Mesenchymal stem cell (in vitro differentiated cells and primary cell): Measurements from ENCODE around the gene SORBS1.
A peak's percentile ranks its signal among the peaks of the same experiment; 100 is the strongest.

Source experiments
- DNase-seq: peaks from one replicate; pipeline ENCODE4 v3.0.0-alpha.2; 2013
- H2AFZ ChIP-seq: one replicate; pipeline ENCODE4 v1.6.1; 2013; ENCODE audit warnings: low read depth, mild to moderate bottlenecking, control low read depth, inconsistent platforms, low read length, moderate library complexity
- H2AK5ac ChIP-seq: 2 replicates; pipeline ENCODE4 v1.6.1; 2013; ENCODE audit warnings: low read length, moderate library complexity, mild to moderate bottlenecking, inconsistent platforms; ENCODE audit not compliant: severe bottlenecking
- H2BK120ac ChIP-seq: one replicate; pipeline ENCODE4 v1.6.1; 2013; ENCODE audit warnings: low read depth, mild to moderate bottlenecking, inconsistent platforms, low read length, moderate library complexity
- H2BK12ac ChIP-seq, 2 experiments: one replicate each; pipeline ENCODE4 v1.6.1; 2013; ENCODE audit warnings: inconsistent platforms in 2 of 2, low read length in 2 of 2, mild to moderate bottlenecking in 2 of 2, moderate library complexity in 2 of 2, control low read depth in 1 of 2
- H2BK15ac ChIP-seq: one replicate; pipeline ENCODE4 v1.6.1; 2013; ENCODE audit warnings: mild to moderate bottlenecking, low read depth, inconsistent platforms; ENCODE audit not compliant: poor library complexity, severe bottlenecking
- H2BK5ac ChIP-seq: 2 replicates; pipeline ENCODE4 v1.6.1; 2013; ENCODE audit warnings: low read depth, mild to moderate bottlenecking, low read length, control low read depth, inconsistent platforms; ENCODE audit not compliant: poor library complexity, severe bottlenecking
- H3K14ac ChIP-seq, 2 experiments: one replicate each; pipeline ENCODE4 v1.6.1; 2013; ENCODE audit warnings: inconsistent platforms in 2 of 2, low read length in 2 of 2, control low read depth in 1 of 2, mild to moderate bottlenecking in 1 of 2, moderate library complexity in 1 of 2
- H3K18ac ChIP-seq, 2 experiments: one replicate each; pipeline ENCODE4 v1.6.1; 2013; ENCODE audit warnings: inconsistent platforms in 2 of 2, low read length in 2 of 2, control low read depth in 1 of 2, low read depth in 1 of 2, mild to moderate bottlenecking in 1 of 2
- H3K23ac ChIP-seq, 2 experiments: one replicate each; pipeline ENCODE4 v1.6.1; 2013; ENCODE audit warnings: inconsistent platforms in 2 of 2, low read length in 2 of 2, mild to moderate bottlenecking in 2 of 2, moderate library complexity in 2 of 2, control low read depth in 1 of 2
- H3K27ac ChIP-seq: 2 replicates; pipeline ENCODE4 v1.5.1; 2013; ENCODE audit warnings: mild to moderate bottlenecking, moderate library complexity, low read length, control low read depth, inconsistent platforms; ENCODE audit not compliant: poor library complexity, severe bottlenecking
- H3K27me3 ChIP-seq, 2 experiments: 2 replicates each; pipeline versions ENCODE4 v1.6.1 to v1.7.0; 2013; ENCODE audit warnings: low read length in 2 of 2, mild to moderate bottlenecking in 2 of 2, moderate library complexity in 2 of 2, control low read depth in 1 of 2, inconsistent platforms in 1 of 2; ENCODE audit not compliant: control insufficient read depth in 1 of 2, insufficient read depth in 1 of 2
- H3K36me3 ChIP-seq, 2 experiments: 2 replicates each; pipeline versions ENCODE4 v1.6.1 to v1.7.0; 2013; ENCODE audit warnings: low read length in 2 of 2, control low read depth in 1 of 2, inconsistent platforms in 1 of 2, low read depth in 1 of 2, mild to moderate bottlenecking in 1 of 2; ENCODE audit not compliant: insufficient read depth in 2 of 2, control insufficient read depth in 1 of 2
- H3K4ac ChIP-seq, 2 experiments: one replicate each; pipeline ENCODE4 v1.6.1; 2013; ENCODE audit warnings: inconsistent platforms in 2 of 2, low read length in 2 of 2, mild to moderate bottlenecking in 2 of 2, moderate library complexity in 2 of 2, control low read depth in 1 of 2, low read depth in 1 of 2
- H3K4me1 ChIP-seq: 2 replicates; pipeline ENCODE4 v1.6.1; 2013; ENCODE audit warnings: low read depth, low read length, control low read depth; ENCODE audit not compliant: control insufficient read depth, insufficient read depth
- H3K4me2 ChIP-seq: 2 replicates; pipeline ENCODE4 v1.6.1; 2013; ENCODE audit warnings: low read length, mild to moderate bottlenecking, inconsistent platforms; ENCODE audit not compliant: poor library complexity, severe bottlenecking
- H3K4me3 ChIP-seq, 2 experiments: 2 replicates each; pipeline versions ENCODE4 v1.5.1 to v1.7.0; 2013; ENCODE audit warnings: low read length in 2 of 2, mild to moderate bottlenecking in 2 of 2, control low read depth in 1 of 2, low read depth in 1 of 2; ENCODE audit not compliant: insufficient read depth in 1 of 2
- H3K79me1 ChIP-seq: replicated peaks from 2 replicates; pipeline ENCODE4 v1.6.1; 2013; ENCODE audit warnings: mild to moderate bottlenecking, control low read depth, low read length, inconsistent platforms; ENCODE audit not compliant: poor library complexity, severe bottlenecking
- H3K9ac ChIP-seq: 2 replicates; pipeline ENCODE4 v1.7.0; 2013; ENCODE audit warnings: mild to moderate bottlenecking, low read length, moderate library complexity
- H3K9me3 ChIP-seq: 2 replicates; pipeline ENCODE4 v1.7.0; 2013; ENCODE audit warnings: mild to moderate bottlenecking, low read length; ENCODE audit not compliant: control insufficient read depth
- H4K8ac ChIP-seq: one replicate; pipeline ENCODE4 v1.6.1; 2013; ENCODE audit warnings: inconsistent platforms, mild to moderate bottlenecking, low read length, moderate library complexity
- H4K91ac ChIP-seq: one replicate; pipeline ENCODE4 v1.6.1; 2013; ENCODE audit warnings: mild to moderate bottlenecking, low read length, inconsistent platforms
- WGBS: methylation state at CpG from one replicate; pipeline ENCODE4 v1.1.7; 2013; ENCODE audit warnings: mixed read lengths; 5-methylcytosine and 5-hydroxymethylcytosine counted together

The SORBS1 gene

GRCh38 chr10:95335933-95336699 is 225.1 kb downstream of the SORBS1 start:
- Histone ChIP-seq H2BK5ac (no peak overlapping the region), H3K36me3 (no peaks in the 10 kb centered on the region), H4K91ac (peak overlapping the region; percentile 76), H2AK5ac (no peak overlapping the region), H2AFZ (no peak overlapping the region), H3K27me3 (no peaks in the 10 kb centered on the region), H3K27ac (no peak overlapping the region), H4K8ac (peak overlapping the region; percentile 10), H3K23ac (no peak overlapping the region), H3K9me3 (no peaks in the 10 kb centered on the region), H3K18ac (peak overlapping the region; percentile 2 to 6), H2BK120ac (no peak overlapping the region), H3K4me3 (no peak overlapping the region), H3K14ac (peak overlapping the region in 1 of 2 experiments; percentile 90), H3K4me1 (peaks cover 18% of the 10 kb centered on the region), H3K79me1 (no peaks in the 10 kb centered on the region), H3K9ac (no peak overlapping the region), H3K4ac (peak overlapping the region in 1 of 2 experiments; percentile 2), H3K4me2 (no peak overlapping the region), H2BK12ac (peak overlapping the region; percentile 44 to 85), H2BK15ac (peak overlapping the region; percentile 60)
- 92% methylated on average over 19 of the region's 19 CpGs for WGBS
- DNase-seq: no peak

GRCh38 chr10:95334805-95335144 is 226.4 kb downstream of the SORBS1 start:
- Histone ChIP-seq H4K91ac (peak overlapping the region; percentile 93), H2BK15ac (peak overlapping the region; percentile 62), H3K4me3 (no peak overlapping the region), H2BK5ac (no peak overlapping the region), H3K27me3 (no peaks in the 10 kb centered on the region), H2BK12ac (peak overlapping the region; percentile 86 to 99), H2AK5ac (no peak overlapping the region), H2AFZ (no peak overlapping the region), H3K9ac (peak overlapping the region; percentile 37), H3K23ac (no peak overlapping the region), H4K8ac (peak overlapping the region; percentile 91), H3K36me3 (no peaks in the 10 kb centered on the region), H3K79me1 (no peaks in the 10 kb centered on the region), H3K9me3 (no peaks in the 10 kb centered on the region), H3K27ac (no peak overlapping the region), H2BK120ac (peak overlapping the region; percentile 82), H3K4ac (peak overlapping the region; percentile 2 to 15), H3K4me2 (no peak overlapping the region), H3K4me1 (peaks cover 18% of the 10 kb centered on the region), H3K14ac (peak overlapping the region in 1 of 2 experiments; percentile 12), H3K18ac (peak overlapping the region; percentile 67 to 74)
- DNase-seq: no peak
- WGBS: 62% methylated on average over 3 of the region's 3 CpGs

- Histone ChIP-seq H3K27ac (no peak overlapping the region), H4K91ac (peak overlapping the region; percentile 94), H2BK15ac (peak overlapping the region; percentile 66), H3K4me1 (peaks cover 18% of the 10 kb centered on the region), H3K9me3 (no peaks in the 10 kb centered on the region), H3K27me3 (no peaks in the 10 kb centered on the region), H3K4me2 (no peak overlapping the region), H3K18ac (peak overlapping the region; percentile 74 to 96), H2BK120ac (peak overlapping the region; percentile 95), H2BK5ac (no peak overlapping the region), H3K14ac (peak overlapping the region in 1 of 2 experiments; percentile 86), H3K9ac (peak overlapping the region; percentile 46), H2AFZ (peak overlapping the region; percentile 16), H3K23ac (peak overlapping the region in 1 of 2 experiments; percentile 81), H2BK12ac (peak overlapping the region; percentile 99), H3K79me1 (no peaks in the 10 kb centered on the region), H3K4me3 (no peak overlapping the region), H3K4ac (peak overlapping the region; percentile 88 to 95), H2AK5ac (no peak overlapping the region), H4K8ac (peak overlapping the region; percentile 95), H3K36me3 (no peaks in the 10 kb centered on the region)
- DNase-seq: peak; percentile 96
- WGBS: 24% methylated on average over 9 of the region's 12 CpGs
These were observed 227.0 kb downstream of the SORBS1 start for GRCh38 chr10:95333997-95334804.

- no peak for DNase-seq
- H2BK15ac ChIP-seq: peak overlapping the region; percentile 23
- no peak overlapping the region for H3K9ac ChIP-seq
- no peak overlapping the region for H3K18ac ChIP-seq
- H4K91ac ChIP-seq: no peak overlapping the region
- no peak overlapping the region for H3K14ac ChIP-seq
- H3K27me3 ChIP-seq: no peaks in the 10 kb centered on the region
- H3K9me3 ChIP-seq: no peaks in the 10 kb centered on the region
- H2BK5ac ChIP-seq: no peak overlapping the region
- H3K4me3 ChIP-seq: no peak overlapping the region
- H3K4ac ChIP-seq: peak overlapping the region in 1 of 2 experiments; percentile 43
- no peak overlapping the region for H4K8ac ChIP-seq
- 93% methylated on average over 4 of the region's 4 CpGs for WGBS
- no peak overlapping the region for H2AFZ ChIP-seq
- H3K4me1 ChIP-seq: peaks cover 16% of the 10 kb centered on the region
- H3K27ac ChIP-seq: no peak overlapping the region
- H3K4me2 ChIP-seq: no peak overlapping the region
- no peak overlapping the region for H3K23ac ChIP-seq
- no peak overlapping the region for H2AK5ac ChIP-seq
- H3K79me1 ChIP-seq: no peaks in the 10 kb centered on the region
- no peaks in the 10 kb centered on the region for H3K36me3 ChIP-seq
- H2BK12ac ChIP-seq: peak overlapping the region in 1 of 2 experiments; percentile 17
- no peak overlapping the region for H2BK120ac ChIP-seq
These were observed 228.4 kb downstream of the SORBS1 start for GRCh38 chr10:95332666-95333249.
